IPS-11a (cell line): Measurements from ENCODE around the gene IGFLR1.
"Not testable (repeated sequence)": the region's sequence is repeated elsewhere in the genome, so short reads cannot be mapped to it uniquely, and the experiment has no call there.

Source experiments
- H3K4me3 ChIP-seq: one replicate; pipeline ENCODE4 v1.5.1; 2013; ENCODE audit warnings: low read depth, low read length, control low read depth

The IGFLR1 gene

GRCh38 chr19:35777961-35778360 is 35.7 kb upstream of the IGFLR1 start:
- no peak overlapping the region for H3K4me3 ChIP-seq

GRCh38 chr19:35777086-35777841 is 35.0 kb upstream of the IGFLR1 start:
- no peak overlapping the region for H3K4me3 ChIP-seq

GRCh38 chr19:35776102-35776788 is 34.0 kb upstream of the IGFLR1 start:
- no peak overlapping the region for H3K4me3 ChIP-seq

- peak within 1 kb of the TSS; percentile 78 for H3K4me3 ChIP-seq
Measured at GRCh38 chr19:35775298-35776101, 33.2 kb upstream of the IGFLR1 start, which contains the start of gene ARHGAP33. Gene ARHGAP33 (plus strand): TSS chr19:35775564. CDS start chr19:35775659, 95 bp downstream.

- peak overlapping the region; percentile 78 for H3K4me3 ChIP-seq
Measured at GRCh38 chr19:35775046-35775297, 32.7 kb upstream of the IGFLR1 start.

- H3K4me3 ChIP-seq: no peak overlapping the region
Measured at GRCh38 chr19:35774274-35775045, 32.2 kb upstream of the IGFLR1 start.

DNA sequence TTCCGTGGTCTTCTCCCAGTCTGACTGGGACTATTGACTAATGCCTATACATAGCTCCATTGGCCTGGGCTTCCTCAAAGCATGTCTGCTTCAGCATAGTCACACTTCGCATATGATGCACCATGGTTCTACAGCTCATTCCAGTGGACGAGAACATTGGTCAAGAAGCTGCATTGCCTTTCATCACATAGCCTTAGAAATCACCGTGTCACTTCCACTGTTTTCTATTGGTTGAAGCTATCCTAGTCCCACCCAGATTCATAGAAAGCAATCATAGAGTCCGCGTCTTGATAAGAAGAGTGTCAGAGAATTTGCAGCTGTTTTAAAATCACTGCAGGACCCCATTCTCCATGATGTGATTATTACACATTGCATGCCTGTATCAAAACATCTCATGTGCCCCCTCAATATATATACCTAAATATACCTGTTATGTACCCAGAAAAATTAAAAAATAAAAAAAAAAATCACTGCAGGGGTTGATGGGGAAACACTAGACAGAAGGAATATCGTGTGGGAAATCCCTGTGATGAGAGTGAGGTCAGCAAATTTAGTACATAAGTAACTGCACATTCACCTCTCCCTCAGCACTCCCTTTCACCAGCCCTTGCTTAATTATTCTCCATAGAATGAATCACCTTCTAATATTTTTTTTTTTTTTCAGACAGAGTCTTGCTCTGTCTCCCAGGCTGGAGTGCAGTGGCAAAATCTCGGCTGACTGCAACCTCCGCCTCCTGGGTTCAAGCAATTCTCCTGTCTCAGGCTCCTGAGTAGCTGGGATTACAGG is 31.0 kb upstream of the IGFLR1 start:
- H3K4me3 ChIP-seq: no peak overlapping the region

DNA sequence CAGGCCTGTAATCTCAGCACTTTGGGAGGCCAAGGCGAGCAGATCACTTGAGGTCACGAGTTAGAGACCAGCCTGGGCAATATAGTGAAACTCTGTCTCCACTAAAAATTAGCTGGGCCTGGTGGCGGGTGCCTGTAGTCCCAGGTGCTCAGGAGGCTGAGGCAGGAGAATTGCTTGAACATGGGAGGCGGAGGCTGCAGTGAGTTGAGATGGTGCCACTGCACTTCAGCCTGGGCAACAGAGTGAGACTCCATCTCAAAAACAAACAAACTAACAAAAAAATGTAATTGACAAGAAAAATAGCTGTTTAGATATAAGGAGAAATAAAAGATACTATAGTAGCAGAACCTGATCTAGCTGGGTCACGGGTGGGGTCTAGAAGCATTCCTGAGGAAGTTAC is 30.1 kb upstream of the IGFLR1 start:
- not testable (repeated sequence) for H3K4me3 ChIP-seq

- H3K4me3 ChIP-seq: no peak overlapping the region
Measured at GRCh38 chr19:35768082-35768421, 25.8 kb upstream of the IGFLR1 start.

GRCh38 chr19:35767288-35768081 is 25.2 kb upstream of the IGFLR1 start:
- no peak overlapping the region for H3K4me3 ChIP-seq

DNA sequence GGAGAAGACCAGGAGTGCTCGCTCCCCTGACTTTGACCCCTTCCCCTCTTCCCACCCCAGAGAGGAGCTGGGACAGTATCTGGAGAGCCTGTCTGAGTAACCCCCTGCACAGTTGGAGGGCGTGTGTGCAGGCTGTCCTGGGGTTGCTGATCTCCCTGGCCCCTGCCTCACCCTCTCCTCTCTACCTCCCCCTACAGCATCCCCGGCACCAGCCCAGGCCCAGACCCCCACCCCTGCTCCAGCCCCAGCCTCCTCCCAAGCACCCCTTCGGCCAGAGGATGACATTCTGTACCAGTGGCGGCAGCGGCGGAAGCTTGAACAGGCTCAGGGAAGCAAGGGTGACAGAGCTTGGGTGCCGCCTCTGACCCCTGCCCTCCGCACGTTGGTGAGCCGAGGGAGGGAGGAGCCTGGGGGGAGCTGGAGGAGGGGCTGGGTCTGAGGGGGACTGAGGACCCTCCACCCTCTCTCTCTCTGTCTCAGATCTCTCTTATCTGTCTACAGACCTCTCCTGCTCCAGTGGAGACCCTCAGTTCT is 24.4 kb upstream of the IGFLR1 start:
- no peak overlapping the region for H3K4me3 ChIP-seq

DNA sequence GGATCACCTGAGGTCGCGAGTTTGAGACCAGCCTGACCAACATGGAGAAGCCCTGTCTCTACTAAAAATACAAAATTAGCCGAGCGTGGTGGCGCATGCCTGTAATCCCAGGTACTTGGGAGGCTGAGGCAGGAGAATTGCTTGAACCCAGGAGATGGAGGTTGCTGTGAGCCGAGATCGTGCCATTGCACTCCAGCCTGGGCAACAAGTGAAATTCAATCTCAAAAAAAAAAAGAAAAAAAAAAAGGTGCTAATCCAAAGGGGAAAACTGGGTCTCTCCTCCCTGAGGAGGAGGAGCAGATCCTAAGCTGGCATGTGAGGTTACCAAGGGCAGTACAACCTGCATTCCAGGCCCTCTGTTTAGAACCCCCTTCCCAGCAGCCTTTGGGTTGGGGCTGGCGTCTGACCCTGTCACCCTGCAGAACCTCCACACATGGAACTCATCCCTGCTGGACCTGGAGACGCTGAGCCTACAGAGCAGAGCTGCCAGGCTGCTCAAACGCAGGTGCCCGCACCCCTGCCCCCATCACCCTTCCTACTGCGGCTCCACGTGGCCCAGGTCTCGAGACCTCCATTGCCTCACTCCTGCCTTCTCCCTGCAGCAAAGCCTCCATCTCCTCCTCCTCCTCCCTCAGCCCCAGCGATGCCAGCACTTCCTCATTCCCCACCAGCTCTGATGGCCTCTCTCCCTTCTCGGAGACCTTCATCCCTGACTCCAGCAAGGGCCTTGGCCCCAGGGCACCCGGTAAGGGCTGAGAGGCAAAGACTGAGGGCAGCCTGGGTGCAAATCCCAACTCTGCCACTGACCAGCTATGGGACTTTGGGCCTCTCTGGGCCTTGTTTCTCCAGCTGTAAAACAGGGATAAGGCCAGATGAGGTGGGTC is 22.4 kb upstream of the IGFLR1 start:
- H3K4me3 ChIP-seq: no peak overlapping the region

GRCh38 chr19:35760711-35761349 is 18.6 kb upstream of the IGFLR1 start:
- no peak overlapping the region for H3K4me3 ChIP-seq

- H3K4me3 ChIP-seq: no peak overlapping the region
Measured at GRCh38 chr19:35759697-35760096, 17.4 kb upstream of the IGFLR1 start.

- H3K4me3 ChIP-seq: peak within 1 kb of the TSS; percentile 99
Measured at GRCh38 chr19:35757749-35758608, 15.7 kb upstream of the IGFLR1 start, which contains the start of gene PROSER3. Gene PROSER3 (plus strand): TSS chr19:35758176. CDS start chr19:35758216, 40 bp downstream.

DNA sequence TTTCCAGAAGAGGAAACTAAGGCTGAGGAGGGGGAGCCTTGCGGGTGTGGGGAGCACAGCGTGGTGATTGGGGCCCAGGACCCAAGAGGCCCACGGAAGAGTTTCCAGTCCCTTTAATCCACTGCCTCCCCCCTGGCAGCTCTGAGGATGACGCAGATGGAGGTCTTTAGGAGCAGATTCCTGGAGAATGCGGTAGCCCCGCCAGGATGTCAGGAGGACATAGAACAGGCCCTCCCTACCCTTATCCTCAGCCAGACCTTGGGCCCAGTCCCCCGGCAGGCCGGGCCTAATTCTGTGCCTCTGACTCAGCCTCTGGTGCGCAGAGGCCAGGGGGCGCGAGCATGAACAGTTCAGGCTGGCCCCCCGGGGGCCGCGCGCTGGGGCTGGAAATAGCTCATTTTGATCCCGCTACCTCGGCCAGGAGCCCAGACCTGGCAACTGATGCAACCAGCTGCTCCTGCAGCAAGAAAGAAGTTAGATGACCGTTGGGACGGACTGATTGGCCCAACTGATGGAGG is 15.0 kb upstream of the IGFLR1 start:
- H3K4me3 ChIP-seq: peak overlapping the region; percentile 99
